ENCODE data around the gene ATOH7. TPM values are rescaled to one million over a fixed set of nuclear protein-coding genes. Genes with fewer than 3 reads are reported as not detected.

Gene ATOH7
- total and polyA plus RNA-seq, 2 of the 4 experiments (the other 2 are of a cell fraction), result 0.05 TPM; not detected in 1

DNA sequence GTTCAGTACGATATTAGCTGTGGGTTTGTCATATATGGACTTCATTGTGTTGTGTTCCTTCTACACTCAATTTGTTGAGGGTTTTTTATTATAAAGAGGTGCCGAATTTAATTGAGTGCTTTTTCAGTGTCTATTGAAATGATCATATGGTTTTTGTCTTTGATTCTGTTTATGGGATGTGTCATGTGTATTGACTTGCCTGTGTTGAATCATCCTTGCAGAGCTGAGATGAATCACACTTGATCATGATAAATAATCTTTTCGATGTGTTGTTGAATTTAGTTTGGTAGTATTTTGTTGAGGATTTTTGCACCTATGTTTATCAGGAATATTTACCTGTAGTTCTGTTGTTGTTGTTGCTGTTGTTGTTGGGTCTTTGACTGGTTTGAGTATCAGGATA is 39.8 kb downstream of the ATOH7 start:
- Histone ChIP-seq H2AK5ac (ENCODE audit: low read depth, low read length) (no peak overlapping the region), H3K27ac (ENCODE audit: insufficient read depth, low read length) (no peak overlapping the region), H3K9me3 (ENCODE audit: control insufficient read depth, insufficient read depth, low read length) (no peaks in the 10 kb centered on the region), H3K79me1 (ENCODE audit: low read depth in 1 of 2, low read length in 2 of 2) (no peaks in the 10 kb centered on the region), H3K4me2 (ENCODE audit: low read depth, low read length) (no peak overlapping the region), H2BK15ac (ENCODE audit: low read depth, low read length) (no peak overlapping the region), H3K4me3 (ENCODE audit: insufficient read depth, low read depth, low read length) (no peak overlapping the region), H3K56ac (ENCODE audit: extremely low read depth, insufficient read depth, low read length) (no peak overlapping the region), H3K27me3 (ENCODE audit: control insufficient read depth, insufficient read depth, low read length) (no peaks in the 10 kb centered on the region), H3K23ac (ENCODE audit: low read depth, low read length) (no peak overlapping the region), H2BK5ac (ENCODE audit: low read depth, low read length, poor library complexity, severe bottlenecking) (no peak overlapping the region), H2AFZ (replicated peaks; ENCODE audit: low read length, poor library complexity) (no peak overlapping the region), H2AK9ac (replicated peaks; ENCODE audit: low read depth, low read length, poor library complexity) (no peak overlapping the region), H3K9me1 (ENCODE audit: insufficient read depth, low read length) (no peaks in the 10 kb centered on the region; the same call in 1 of the 2 replicates), H3K36me3 (ENCODE audit: control insufficient read depth, insufficient read depth, low read length) (no peaks in the 10 kb centered on the region), H3K14ac (replicated peaks; ENCODE audit: low read depth, low read length) (no peak overlapping the region), H4K91ac (ENCODE audit: insufficient read depth, low read depth, low read length) (no peak overlapping the region), H3K4ac (ENCODE audit: low read depth, low read length) (no peak overlapping the region), H4K20me1 (ENCODE audit: insufficient read depth, low read length) (no peaks in the 10 kb centered on the region), H2BK20ac (ENCODE audit: low read depth, low read length) (no peak overlapping the region), H4K5ac (ENCODE audit: low read depth, low read length) (no peak overlapping the region), H3K9ac (ENCODE audit: low read depth, low read length) (no peak overlapping the region), H3K18ac (ENCODE audit: low read depth, low read length) (no peak overlapping the region), H3K4me1 (ENCODE audit: control insufficient read depth, insufficient read depth, low read length) (no peaks in the 10 kb centered on the region), H2BK120ac (ENCODE audit: low read depth, low read length) (no peak overlapping the region), H4K8ac (ENCODE audit: low read depth in 2 of 2, low read length in 2 of 2) (no peak overlapping the region)
- WGBS, 2 experiments (ENCODE audit: extremely low coverage in 2 of 2, insufficient read length in 1 of 2), result no CpG with 5 or more reads among the region's 3 CpGs
- peak; percentile 56 for DNase-seq
- in situ Hi-C loops (cut with MboI; ENCODE audit: low sequenced_read_pairs), result loop anchor here (25.0 kb wide), 1 partner anchor 330 kb away; no protein-coding TSS in a partner anchor
- BruUV-seq (replicated peaks), result no TSS peak
- POLR2A ChIA-PET (ENCODE audit: unreplicated experiment), result no interaction called here
- dilution Hi-C loops (cut with HindIII; ENCODE audit: low sequenced_read_pairs, unreplicated experiment), result no loop called here
- TF ChIP-seq RCOR1 (IDR thresholded peaks at IDR 0.05; ENCODE audit: insufficient replicate concordance, low read length) (no peak), CEBPB (IDR thresholded peaks at IDR 0.05; ENCODE audit: low read depth, low read length) (no peak), CHD1 (IDR thresholded peaks at IDR 0.05; ENCODE audit: low read depth, low read length) (no peak), RFX5 (IDR thresholded peaks at IDR 0.05; ENCODE audit: low read depth, low read length) (no peak), MAZ (IDR thresholded peaks at IDR 0.05; ENCODE audit: borderline replicate concordance, low read depth, low read length) (no peak), MAFK (IDR thresholded peaks at IDR 0.05; ENCODE audit: low read depth, low read length) (no peak)
- TF ChIP-seq, protein P1, sequence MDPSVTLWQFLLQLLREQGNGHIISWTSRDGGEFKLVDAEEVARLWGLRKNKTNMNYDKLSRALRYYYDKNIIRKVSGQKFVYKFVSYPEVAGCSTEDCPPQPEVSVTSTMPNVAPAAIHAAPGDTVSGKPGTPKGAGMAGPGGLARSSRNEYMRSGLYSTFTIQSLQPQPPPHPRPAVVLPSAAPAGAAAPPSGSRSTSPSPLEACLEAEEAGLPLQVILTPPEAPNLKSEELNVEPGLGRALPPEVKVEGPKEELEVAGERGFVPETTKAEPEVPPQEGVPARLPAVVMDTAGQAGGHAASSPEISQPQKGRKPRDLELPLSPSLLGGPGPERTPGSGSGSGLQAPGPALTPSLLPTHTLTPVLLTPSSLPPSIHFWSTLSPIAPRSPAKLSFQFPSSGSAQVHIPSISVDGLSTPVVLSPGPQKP (IDR thresholded peaks at IDR 0.05; ENCODE audit: borderline replicate concordance, low read depth, low read length), result no peak
- TF ChIP-seq, protein P2, sequence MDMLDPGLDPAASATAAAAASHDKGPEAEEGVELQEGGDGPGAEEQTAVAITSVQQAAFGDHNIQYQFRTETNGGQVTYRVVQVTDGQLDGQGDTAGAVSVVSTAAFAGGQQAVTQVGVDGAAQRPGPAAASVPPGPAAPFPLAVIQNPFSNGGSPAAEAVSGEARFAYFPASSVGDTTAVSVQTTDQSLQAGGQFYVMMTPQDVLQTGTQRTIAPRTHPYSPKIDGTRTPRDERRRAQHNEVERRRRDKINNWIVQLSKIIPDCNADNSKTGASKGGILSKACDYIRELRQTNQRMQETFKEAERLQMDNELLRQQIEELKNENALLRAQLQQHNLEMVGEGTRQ (IDR thresholded peaks at IDR 0.05; ENCODE audit: low read depth, low read length), result no peak
- CTCF ChIA-PET, result interaction anchor here (1.2 kb wide), 1 partner anchor 37 kb away, joined by 3 read pairs; no protein-coding TSS in a partner anchor
- peak; percentile 48; the same call in 1 of the 2 replicates for ATAC-seq (ENCODE audit: low read depth)
- intact Hi-C loops (cut with micrococcal nuclease), result loop anchor here (5.0 kb wide), 1 partner anchor 335 kb away; no protein-coding TSS in a partner anchor

Measured in IMR-90 (cell line).